Measurements from ENCODE around the gene TFF1.
A peak's percentile ranks its signal among the peaks of the same experiment; 100 is the strongest.

The TFF1 gene

GRCh38 chr21:42315296-42315891 is 50.9 kb downstream of the TFF1 start, which contains the start of gene TFF3:
TSS of gene TFF3 (minus strand) at chr21:42315409. CDS start at chr21:42315374, 35 bp downstream.
- peak; percentile 8 to 12 for DNase-seq

- peak; percentile 4 to 7 for DNase-seq
These were observed 51.6 kb downstream of the TFF1 start for GRCh38 chr21:42314616-42315295.

GRCh38 chr21:42313501-42313969 is 52.8 kb downstream of the TFF1 start:
- peak; percentile 11 to 13 for DNase-seq

- peak; percentile 4 to 11 for DNase-seq
These were observed 53.7 kb downstream of the TFF1 start for GRCh38 chr21:42312626-42313104.
